ENCODE results near the gene AUTS2. TPM values are rescaled to one million over a fixed set of nuclear protein-coding genes. Genes with fewer than 3 reads are reported as not detected.

Gene AUTS2
- total and polyA plus RNA-seq, 9 of the 15 experiments (the other 6 are each of a cell fraction or from before 2014, with no cell fraction given), result 0.58 TPM; not detected in 8

GRCh38 chr7:70171369-70171920 is 573.2 kb downstream of the AUTS2 start (continued):
- no peak for TF ChIP-seq SRSF1 (IDR thresholded peaks at IDR 0.05; ENCODE audit: low read depth, low read length)
- no peak for TF ChIP-seq LEF1 (IDR thresholded peaks at IDR 0.05)

- H3K36me3 ChIP-seq (ENCODE audit: control insufficient read depth, insufficient read depth, low read length), result no peaks in the 10 kb centered on the region
- ChIA-PET CTCF (ENCODE audit: low intra/inter-chr PET ratio) (no interaction called here), POLR2A (no interaction called here)
- BruUV-seq (replicated peaks), result no TSS peak
- FAIRE-seq (no peak), DNase-seq (ENCODE audit: extremely low read depth in 1 of 4, low spot score in 3 of 4) (no peak), ATAC-seq (no peak)
- H3K9me3 ChIP-seq (replicated peaks; ENCODE audit: control insufficient read depth, insufficient read depth, low read depth, low read length), result no peaks in the 10 kb centered on the region
- in situ Hi-C loops (cut with MboI), result no loop called here
- H3K79me2 ChIP-seq (ENCODE audit: control insufficient read depth, insufficient read depth, low read length), result no peaks in the 10 kb centered on the region
- 0% methylated on average over 3 of the region's 3 CpGs for WGBS (ENCODE audit: insufficient coverage, low coverage, missing lambda C conversion rate)
- intact Hi-C loops (cut with micrococcal nuclease), result no loop called here
- TF ChIP-seq ETV6 (IDR thresholded peaks at IDR 0.05; ENCODE audit: borderline replicate concordance in 1 of 2, low read depth in 2 of 2, low read length in 1 of 2), result no peak
- TF ChIP-seq ETV6 (CRISPR knock-in tag; IDR thresholded peaks at IDR 0.05; ENCODE audit: borderline replicate concordance), result no peak
- no peak for TF ChIP-seq CREB3L1 (IDR thresholded peaks at IDR 0.05; ENCODE audit: borderline replicate concordance, low read depth)
- TF ChIP-seq ZNF384 (IDR thresholded peaks at IDR 0.05; ENCODE audit: low read depth, low read length), result no peak
- TF ChIP-seq CHD4 (IDR thresholded peaks at IDR 0.05; ENCODE audit: insufficient read depth, insufficient replicate concordance, low read depth, low read length, poor library complexity, severe bottlenecking), result no peak
- no peak for TF ChIP-seq SREBF2 (CRISPR knock-in tag; IDR thresholded peaks at IDR 0.05)
- no peak overlapping the region for H3K4me2 ChIP-seq (ENCODE audit: insufficient read depth, low read length)
- no peaks in the 10 kb centered on the region for H3K4me1 ChIP-seq (replicated peaks in 1 of 2; ENCODE audit: control insufficient read depth in 2 of 2, insufficient read depth in 2 of 2, low read length in 2 of 2)
- H3K9me1 ChIP-seq (ENCODE audit: control insufficient read depth, insufficient read depth, low read length), result no peaks in the 10 kb centered on the region
- H3K9ac ChIP-seq (ENCODE audit: insufficient read depth in 1 of 2, low read depth in 2 of 2, low read length in 2 of 2), result no peak overlapping the region
- no peaks in the 10 kb centered on the region for H3K27me3 ChIP-seq (ENCODE audit: control insufficient read depth in 2 of 2, insufficient read depth in 2 of 2, low read length in 2 of 2)
- no peak overlapping the region for H3K27ac ChIP-seq (ENCODE audit: extremely low read depth, low read depth, low read length)
- H3K4me3 ChIP-seq, result no peak overlapping the region
- H4K20me1 ChIP-seq (replicated peaks; ENCODE audit: control insufficient read depth, insufficient read depth, low read length), result no peaks in the 10 kb centered on the region; the same call in 1 of the 2 replicates
- no peak overlapping the region for H2AFZ ChIP-seq (ENCODE audit: low read depth, low read length)
Measured at GRCh38 chr7:70177166-70177565, 578.9 kb downstream of the AUTS2 start.
